Fibroblast of the conjunctiva (primary cell): ENCODE data around the gene GP9.

Experiments used
- DNase-seq: peaks from one replicate; pipeline ENCODE4 v3.0.0-alpha.2; 2010; ENCODE audit warnings: low read depth

The GP9 gene

GRCh38 chr3:129028866-129029265, 31.7 kb upstream of the GP9 start:
- DNase-seq = no peak

GRCh38 chr3:129030611-129031010, 30.0 kb upstream of the GP9 start:
- DNase-seq = no peak

DNA sequence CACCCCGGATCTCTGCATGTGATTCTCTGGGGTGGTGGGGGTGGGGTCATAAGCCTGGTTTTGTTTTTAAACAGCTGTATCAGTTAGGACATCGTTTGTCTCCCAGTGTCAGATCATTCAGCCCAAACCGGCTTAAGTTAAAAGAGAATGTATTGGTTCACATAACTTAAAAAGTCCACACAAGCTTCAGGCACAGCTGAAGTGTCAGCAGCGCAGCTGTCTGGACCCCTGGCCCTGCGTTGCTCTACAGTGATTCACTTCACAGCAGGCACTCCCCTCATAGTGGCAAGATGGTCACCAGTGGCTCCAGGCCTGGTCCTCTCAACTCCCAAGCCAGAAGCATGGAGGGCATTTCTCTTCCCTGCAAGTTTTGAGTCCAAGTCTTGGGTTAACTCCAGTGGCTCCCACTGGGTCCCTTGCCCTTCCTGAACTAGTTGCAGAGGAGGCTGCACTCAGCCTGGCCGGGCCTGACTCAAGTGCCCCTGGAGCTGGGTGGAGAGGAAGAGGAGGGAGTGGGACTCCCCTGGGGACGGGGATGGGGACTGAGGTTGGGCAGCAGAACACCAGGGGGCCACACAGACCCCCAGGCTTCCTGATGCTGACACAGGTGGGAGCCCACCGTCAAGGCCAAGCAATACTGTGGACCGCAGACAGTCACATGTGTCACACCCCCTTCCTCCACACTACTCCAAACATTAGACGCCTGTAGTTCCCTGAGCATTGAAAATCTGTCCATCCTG, 28.9 kb upstream of the GP9 start:
- no peak for DNase-seq

DNA sequence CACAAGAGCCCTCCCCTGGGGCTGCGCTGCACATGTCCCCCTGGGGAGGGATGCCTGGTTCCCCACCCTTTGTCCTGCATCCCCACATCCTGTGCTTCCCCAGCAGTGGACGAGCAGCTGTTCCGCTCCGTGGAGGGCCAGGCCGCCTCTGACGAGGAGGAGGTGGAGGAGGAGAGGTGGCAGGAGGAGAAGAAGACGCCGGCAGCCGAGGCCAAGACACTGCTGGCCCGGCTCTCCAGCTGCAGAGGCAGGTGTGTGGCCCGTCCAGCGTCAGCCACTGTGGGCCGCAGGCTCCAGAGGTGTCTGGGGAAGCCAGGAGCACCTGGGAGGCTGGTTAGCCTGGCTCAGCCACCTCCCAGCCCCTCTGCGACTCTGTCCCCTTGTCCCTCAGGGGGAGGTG, 27.9 kb upstream of the GP9 start:
- DNase-seq = no peak

DNA sequence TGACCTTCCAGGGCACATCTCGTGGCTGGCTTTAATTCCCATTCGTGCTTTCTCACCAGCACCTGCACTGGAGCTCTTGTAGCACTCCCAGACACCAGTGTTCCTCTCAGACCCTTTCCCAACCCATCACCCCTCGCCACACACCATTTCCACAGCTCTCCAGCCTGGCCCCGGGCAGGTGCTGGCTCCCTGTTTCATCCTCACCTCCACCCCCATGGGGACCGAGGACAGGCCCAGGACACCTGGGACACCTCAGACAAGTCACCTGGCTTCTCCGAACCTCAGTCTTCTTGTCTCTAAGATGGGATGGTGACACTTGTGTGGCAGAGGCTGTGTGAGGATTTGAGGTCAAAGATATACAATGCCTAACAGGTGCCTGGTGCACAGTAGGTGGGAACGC, 27.4 kb upstream of the GP9 start:
- no peak for DNase-seq

DNA sequence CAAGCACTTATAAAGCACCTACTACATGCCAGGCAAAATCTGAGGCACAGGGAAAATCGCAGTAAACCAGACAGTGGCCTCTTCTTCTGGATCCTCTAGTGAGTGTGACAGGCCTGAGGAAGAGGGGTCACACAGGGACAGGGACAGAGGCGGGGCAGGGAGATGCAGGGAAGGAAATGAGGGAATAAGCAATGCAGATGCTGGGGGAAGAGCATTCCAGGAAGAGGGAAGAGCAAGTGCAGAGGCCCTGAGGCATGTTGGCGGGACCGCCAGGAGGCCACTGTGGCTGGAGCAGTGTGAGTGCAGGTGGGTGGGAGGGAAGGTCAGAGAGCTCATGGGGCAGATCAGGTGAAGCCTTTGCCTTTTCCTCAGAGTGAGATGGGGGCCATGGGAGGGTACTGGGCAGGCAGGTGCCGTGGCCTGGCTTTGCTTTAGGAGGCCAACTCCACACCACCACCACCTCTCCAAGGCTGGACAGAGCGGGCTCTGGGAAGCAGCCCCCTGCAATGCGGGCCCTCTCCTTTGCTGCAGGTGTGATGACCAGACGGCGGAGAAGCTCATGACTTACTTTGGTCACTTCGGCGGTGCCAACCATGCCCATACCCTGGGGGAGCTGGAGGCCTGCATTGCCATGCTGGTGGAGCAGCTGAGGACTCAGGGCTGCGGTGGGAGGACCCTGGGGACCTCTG, 26.8 kb upstream of the GP9 start:
- no peak for DNase-seq

DNA sequence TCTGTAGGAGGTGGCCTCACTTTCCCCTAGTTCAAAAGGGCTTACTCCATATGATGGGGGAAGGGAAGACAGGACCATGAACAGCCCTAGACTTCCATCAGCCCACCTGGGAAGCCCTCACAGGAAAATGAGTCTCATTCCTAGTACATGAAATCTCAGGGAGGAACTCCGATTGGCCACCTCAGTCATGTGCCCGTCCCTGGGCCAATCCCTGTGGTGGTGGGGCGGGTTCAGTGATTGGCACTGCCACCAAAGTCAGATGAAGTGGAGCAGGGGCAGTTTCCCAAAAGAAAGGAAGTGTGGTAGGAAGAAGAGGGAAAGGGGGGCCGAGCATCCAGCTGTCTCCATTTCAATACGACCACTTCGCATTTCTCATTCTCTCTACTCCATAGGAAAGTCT, 25.9 kb upstream of the GP9 start:
- DNase-seq = no peak

GRCh38 chr3:129035360-129036221, 25.0 kb upstream of the GP9 start:
- DNase-seq = no peak

- no peak for DNase-seq
Observed at GRCh38 chr3:129036222-129037092, 24.1 kb upstream of the GP9 start.

DNA sequence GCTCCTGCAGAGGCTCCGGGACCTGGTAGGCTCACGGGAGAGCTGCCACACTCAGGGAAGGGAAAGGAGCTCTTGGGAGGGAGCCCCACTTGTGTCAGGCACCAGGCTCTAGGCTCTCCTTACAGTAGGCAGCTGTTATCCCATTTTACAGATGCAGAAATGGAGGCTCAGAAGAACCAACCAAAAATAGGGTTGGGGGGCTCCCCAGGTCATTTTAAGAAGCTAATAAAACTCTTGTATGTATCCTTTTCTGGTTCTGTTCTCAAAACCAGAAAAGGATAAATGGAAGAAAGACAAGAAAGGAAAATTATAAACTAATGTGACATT, 23.5 kb upstream of the GP9 start:
- no peak for DNase-seq

- no peak for DNase-seq
Observed at GRCh38 chr3:129038121-129038855, 22.3 kb upstream of the GP9 start.

DNA sequence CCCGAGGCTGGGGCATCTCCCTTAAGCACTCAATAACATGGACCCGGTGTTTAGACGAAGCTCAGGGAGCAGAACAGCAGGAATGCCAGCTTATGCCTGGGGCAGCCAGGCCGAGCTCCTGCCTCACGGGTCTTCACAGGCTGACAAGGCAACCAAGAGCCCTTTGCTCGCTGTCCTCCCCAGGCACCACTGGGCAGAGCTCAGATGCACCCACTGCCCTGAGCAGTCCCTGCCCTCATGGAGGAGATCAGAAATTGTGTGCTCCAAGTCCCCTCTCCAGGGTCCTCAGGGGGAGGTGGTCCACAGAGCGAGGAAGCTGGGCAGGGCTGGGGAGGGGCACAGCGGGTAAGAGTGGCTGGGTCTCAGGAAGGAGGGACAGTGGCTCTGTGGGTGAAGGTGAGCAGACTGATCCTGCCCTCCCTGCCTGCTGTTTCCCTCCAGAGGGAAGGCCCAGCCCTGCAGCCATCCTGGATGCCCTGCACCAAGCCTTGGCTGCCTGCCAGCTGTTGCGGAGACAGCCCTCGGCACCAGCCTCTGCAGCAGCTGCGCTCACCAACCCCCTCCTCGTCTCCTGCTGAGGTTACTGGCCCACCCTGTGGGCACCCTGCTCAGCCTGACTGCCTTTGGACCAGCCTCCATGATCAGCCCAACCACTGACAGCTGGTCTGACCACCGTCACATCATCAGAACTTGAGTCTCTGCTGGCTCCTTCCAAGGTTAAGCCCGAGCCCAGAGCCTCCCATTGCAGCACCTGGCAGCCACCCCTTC, 21.1 kb upstream of the GP9 start:
- no peak for DNase-seq

GRCh38 chr3:129040039-129040336, 20.6 kb upstream of the GP9 start:
- DNase-seq = no peak

- DNase-seq = no peak
Observed at GRCh38 chr3:129040579-129041300, 19.8 kb upstream of the GP9 start.

- DNase-seq = no peak
Observed at GRCh38 chr3:129045675-129046036, 14.9 kb upstream of the GP9 start.

DNA sequence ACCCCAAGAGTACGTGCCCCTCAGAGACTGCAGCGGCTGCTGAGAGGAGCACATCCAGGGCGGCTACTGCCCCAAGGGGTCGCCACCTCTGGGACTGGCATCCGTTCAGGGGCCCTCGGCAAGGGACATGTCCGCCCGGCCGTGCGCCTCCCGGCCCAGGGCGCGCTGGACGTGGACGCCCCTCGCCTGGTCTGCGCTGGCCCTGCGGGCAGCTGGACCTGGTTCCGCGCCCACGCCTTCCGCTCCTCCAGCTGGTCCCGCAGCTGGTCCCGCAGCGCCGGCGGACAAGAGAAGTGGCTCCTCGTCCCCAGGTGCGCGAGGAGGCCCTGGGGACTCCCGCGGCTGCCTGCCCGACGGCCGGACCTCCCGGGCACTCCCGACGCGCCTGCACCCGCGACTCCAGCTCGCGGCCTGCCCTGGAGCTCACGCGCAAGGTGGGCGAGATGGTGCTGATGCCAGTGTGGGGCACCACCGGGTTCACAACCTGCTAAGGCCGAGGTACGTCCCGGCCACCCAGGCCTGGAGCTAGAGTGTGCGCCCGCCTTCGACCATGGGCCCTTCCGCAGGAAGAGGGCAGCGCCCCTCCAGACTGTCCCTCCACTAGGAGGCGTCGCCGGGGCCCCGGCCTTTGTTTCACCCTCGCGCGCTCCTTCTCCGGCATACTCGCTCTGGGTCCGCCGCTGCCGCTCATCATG, 14.4 kb upstream of the GP9 start:
- DNase-seq = no peak

GRCh38 chr3:129046732-129047552, 13.6 kb upstream of the GP9 start:
- DNase-seq = no peak

- no peak for DNase-seq
Observed at GRCh38 chr3:129047553-129047839, 13.1 kb upstream of the GP9 start.
